HEK293T (cell line): ENCODE results near the gene ZFPM1.

Experiments
- ARNT ChIP-seq: fragments of 450-650 bp; IDR thresholded peaks from 2 replicates; pipeline ENCODE4 v1.6.1; 2017; ENCODE audit warnings: mild to moderate bottlenecking
- BHLHE40 ChIP-seq: fragments of 450-650 bp; IDR thresholded peaks from 2 replicates; pipeline ENCODE4 v1.6.1; 2016; ENCODE audit warnings: mild to moderate bottlenecking, moderate library complexity, borderline replicate concordance
- FOXA1 ChIP-seq: fragments of 450-650 bp; IDR thresholded peaks from 2 replicates; pipeline ENCODE4 v1.6.1; 2016; ENCODE audit warnings: mild to moderate bottlenecking
- FOXK2 ChIP-seq: fragments of 450-650 bp; IDR thresholded peaks from 2 replicates; pipeline ENCODE4 v1.6.1; 2016; ENCODE audit warnings: mild to moderate bottlenecking
- FOXM1 ChIP-seq: fragments of 450-650 bp; IDR thresholded peaks from 2 replicates; pipeline ENCODE4 v1.6.1; 2017; ENCODE audit warnings: mild to moderate bottlenecking, borderline replicate concordance
- NFRKB ChIP-seq: fragments of 450-650 bp; IDR thresholded peaks from 2 replicates; pipeline ENCODE4 v1.6.1; 2016; ENCODE audit warnings: mild to moderate bottlenecking, moderate library complexity
- SP1 ChIP-seq: fragments of 450-650 bp; IDR thresholded peaks from 2 replicates; pipeline ENCODE4 v1.6.1; 2017
- SUZ12 ChIP-seq: fragments of 450-650 bp; IDR thresholded peaks from 2 replicates; pipeline ENCODE4 v1.6.1; 2016; ENCODE audit warnings: mild to moderate bottlenecking
- TARDBP ChIP-seq: fragments of 450-650 bp; IDR thresholded peaks from 2 replicates; pipeline ENCODE4 v1.6.1; 2016

DNA sequence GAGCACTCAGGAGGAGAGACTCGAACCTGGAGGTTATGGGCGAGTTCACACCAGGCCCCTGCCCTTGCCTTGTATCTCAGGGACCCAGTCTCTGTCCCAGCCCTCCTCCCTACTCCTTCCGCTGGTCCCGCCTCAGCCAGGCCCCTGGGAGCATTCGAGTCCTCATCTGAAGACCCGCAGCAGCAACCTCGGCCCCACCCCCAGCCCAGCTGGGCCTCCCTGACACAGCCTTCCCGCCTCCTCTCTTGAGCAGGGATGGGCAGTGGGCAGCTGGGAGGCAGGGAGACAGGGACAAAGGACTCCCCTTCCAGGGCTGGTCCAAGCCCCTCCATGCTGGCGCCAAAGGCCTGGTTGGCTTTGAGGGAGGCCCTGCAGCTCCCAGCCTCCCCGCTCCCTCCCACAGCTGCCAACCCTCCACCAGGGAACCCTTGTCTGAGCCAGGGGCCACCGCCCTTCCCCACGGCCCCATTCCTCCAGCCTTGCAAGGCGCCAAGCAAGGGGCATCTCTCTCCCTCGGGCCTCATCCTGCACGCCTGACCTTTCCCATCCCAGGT, 101.7 kb downstream of the ZFPM1 start:
- TF ChIP-seq FOXM1 (no peak), BHLHE40 (no peak), SP1 (no peak), FOXA1 (no peak), FOXK2 (no peak), NFRKB (no peak), TARDBP (no peak), ARNT (no peak), SUZ12 (no peak)
